Loucy (cell line): Measurements from ENCODE around the gene PHF8.

Source experiments
- EZH2phosphoT487 ChIP-seq: fragments of 200-600 bp; IDR thresholded peaks from 2 replicates; pipeline ENCODE4 v1.6.1; 2018; ENCODE audit warnings: antibody characterized with exemption, mild to moderate bottlenecking, moderate library complexity, borderline replicate concordance
- TF ChIP-seq, protein P1 (sequence below): fragments of 200-600 bp; sonication (generic); conservative IDR thresholded peaks from 2 replicates; pipeline ENCODE4 v1.5.1; 2014; ENCODE audit warnings: mild to moderate bottlenecking, antibody characterized with exemption, low read length

DNA sequence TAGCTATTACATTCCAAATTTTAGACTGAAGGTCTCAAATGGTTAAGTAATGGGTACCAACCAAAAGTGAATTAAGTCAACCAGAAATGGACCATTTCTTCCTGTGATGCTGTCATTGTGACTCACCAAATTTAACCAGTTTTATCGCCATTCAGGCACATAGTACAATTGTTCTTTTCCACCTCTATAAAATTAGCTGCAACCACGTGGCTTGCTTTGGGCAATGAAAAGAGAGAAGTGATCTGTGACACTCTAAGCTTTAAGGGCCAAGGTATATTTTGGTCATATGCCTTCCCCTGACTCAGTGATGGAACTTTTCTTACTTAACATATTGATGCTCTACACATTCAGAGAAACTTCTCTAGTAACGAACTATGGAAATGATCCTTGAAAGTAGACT lies 20.3 kb upstream of the PHF8 start:
- TF ChIP-seq, protein P1, sequence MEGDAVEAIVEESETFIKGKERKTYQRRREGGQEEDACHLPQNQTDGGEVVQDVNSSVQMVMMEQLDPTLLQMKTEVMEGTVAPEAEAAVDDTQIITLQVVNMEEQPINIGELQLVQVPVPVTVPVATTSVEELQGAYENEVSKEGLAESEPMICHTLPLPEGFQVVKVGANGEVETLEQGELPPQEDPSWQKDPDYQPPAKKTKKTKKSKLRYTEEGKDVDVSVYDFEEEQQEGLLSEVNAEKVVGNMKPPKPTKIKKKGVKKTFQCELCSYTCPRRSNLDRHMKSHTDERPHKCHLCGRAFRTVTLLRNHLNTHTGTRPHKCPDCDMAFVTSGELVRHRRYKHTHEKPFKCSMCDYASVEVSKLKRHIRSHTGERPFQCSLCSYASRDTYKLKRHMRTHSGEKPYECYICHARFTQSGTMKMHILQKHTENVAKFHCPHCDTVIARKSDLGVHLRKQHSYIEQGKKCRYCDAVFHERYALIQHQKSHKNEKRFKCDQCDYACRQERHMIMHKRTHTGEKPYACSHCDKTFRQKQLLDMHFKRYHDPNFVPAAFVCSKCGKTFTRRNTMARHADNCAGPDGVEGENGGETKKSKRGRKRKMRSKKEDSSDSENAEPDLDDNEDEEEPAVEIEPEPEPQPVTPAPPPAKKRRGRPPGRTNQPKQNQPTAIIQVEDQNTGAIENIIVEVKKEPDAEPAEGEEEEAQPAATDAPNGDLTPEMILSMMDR: no peak
- no peak for TF ChIP-seq EZH2phosphoT487
